Measurements from ENCODE around the gene CPTP. TPM values are rescaled to one million over a fixed set of nuclear protein-coding genes. Genes with fewer than 3 reads are reported as not detected.

Gene CPTP
- total RNA-seq, 4 donors from 2014 or later = 10.7 to 94.0 (median 84.6) TPM

GRCh38 chr1:1280782-1281481, 43.7 kb upstream of the CPTP start:
- no peaks in the 10 kb centered on the region for H3K27me3 ChIP-seq
- no peaks in the 10 kb centered on the region for H3K36me3 ChIP-seq
- H3K4me1 ChIP-seq = peaks cover 0 to 41% (median 2%) of the 10 kb centered on the region in 4 donors
- H3K9me3 ChIP-seq = no peaks in the 10 kb centered on the region
- peak overlapping the region in 2 of 4 donors; percentile 10 to 13 for H3K4me3 ChIP-seq
- no peak for TF ChIP-seq CTCF (IDR thresholded peaks at IDR 0.05)
- no peak for TF ChIP-seq POLR2A (IDR thresholded peaks at IDR 0.05)
- peak overlapping the region in 3 of 4 donors; percentile 78 to 96 (median 86) for H3K27ac ChIP-seq
- DNase-seq = no peak

DNA sequence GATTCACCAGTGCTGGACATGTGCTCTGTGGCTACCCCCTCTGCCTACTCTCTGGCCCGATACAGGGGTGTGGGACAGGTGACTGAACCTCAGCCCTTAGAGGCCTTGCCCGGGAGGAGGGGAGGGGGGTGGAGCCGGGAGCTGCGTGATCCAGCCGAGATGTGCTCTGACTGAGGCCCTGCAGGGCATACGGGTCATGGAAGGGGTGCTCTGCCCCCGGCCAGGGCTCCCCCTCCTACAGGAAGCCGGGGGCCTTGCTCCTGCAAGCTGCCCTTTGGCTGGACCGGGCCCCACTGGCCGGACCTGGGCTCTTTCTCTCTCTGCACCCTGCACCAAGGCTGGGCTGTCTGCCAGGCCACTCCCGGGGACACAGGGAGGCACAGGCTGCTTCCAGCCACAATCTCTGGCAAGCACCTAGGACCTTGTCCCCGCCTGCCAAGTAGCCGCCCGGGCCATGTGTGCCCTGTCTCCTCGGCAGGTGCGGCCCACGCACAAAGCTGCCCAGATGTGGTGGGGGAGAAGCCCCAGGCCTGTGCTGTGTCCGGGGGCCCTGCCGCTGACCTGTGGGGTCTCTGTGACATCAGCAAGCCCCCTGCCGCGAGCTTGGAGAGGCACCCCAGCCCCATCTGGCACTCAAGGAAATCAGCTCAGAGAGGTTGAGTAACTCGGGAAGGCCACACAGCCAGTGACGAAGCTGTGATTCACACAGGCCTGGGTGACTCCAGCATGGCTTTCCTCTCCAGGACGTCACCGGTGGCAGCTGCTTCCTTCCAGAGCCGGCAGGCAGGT, 42.9 kb upstream of the CPTP start:
- peak overlapping the region in 2 of 4 donors; percentile 12 to 14 for H3K4me3 ChIP-seq
- no peaks in the 10 kb centered on the region for H3K9me3 ChIP-seq
- TF ChIP-seq POLR2A (IDR thresholded peaks at IDR 0.05) (peak in 1 of 2 donors; percentile 43), CTCF (IDR thresholded peaks at IDR 0.05) (peak in 2 of 6 experiments; percentile 3 to 15)
- no peaks in the 10 kb centered on the region for H3K27me3 ChIP-seq
- peak overlapping the region in 3 of 4 donors; percentile 78 to 96 (median 86) for H3K27ac ChIP-seq
- DNase-seq = peak in 2 of 3 donors; percentile 94 to 96
- peaks cover 0 to 48% (median 2%) of the 10 kb centered on the region in 4 donors for H3K4me1 ChIP-seq
- H3K36me3 ChIP-seq = no peaks in the 10 kb centered on the region

DNA sequence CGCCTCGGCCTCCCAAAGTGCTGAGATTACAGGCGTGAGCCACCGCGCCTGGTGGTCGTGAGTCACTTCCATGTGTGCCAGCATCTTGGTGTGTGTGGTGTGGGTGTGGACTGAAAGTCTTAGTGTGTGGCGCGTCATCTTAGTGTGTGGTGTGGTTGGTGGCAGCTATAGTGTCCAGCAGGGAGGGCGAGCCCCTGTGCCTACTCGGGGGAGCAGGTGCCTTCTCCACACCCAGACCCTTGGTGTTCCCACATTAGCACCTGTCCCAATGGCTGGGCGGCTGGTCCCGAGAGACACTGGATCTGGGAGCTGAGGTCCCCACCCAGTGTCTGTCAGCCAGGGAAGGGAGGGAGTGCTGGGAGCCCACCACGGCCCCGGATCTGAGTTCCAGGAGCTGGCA, 41.6 kb upstream of the CPTP start:
- no peaks in the 10 kb centered on the region for H3K9me3 ChIP-seq
- H3K4me1 ChIP-seq = peaks cover 0 to 48% (median 2%) of the 10 kb centered on the region in 4 donors
- H3K4me3 ChIP-seq = no peak overlapping the region
- no peak for DNase-seq
- TF ChIP-seq CTCF (IDR thresholded peaks at IDR 0.05) (no peak), POLR2A (IDR thresholded peaks at IDR 0.05) (no peak)
- H3K36me3 ChIP-seq = no peaks in the 10 kb centered on the region
- H3K27ac ChIP-seq = no peak overlapping the region
- no peaks in the 10 kb centered on the region for H3K27me3 ChIP-seq

GRCh38 chr1:1283821-1284220, 40.8 kb upstream of the CPTP start:
- Histone ChIP-seq H3K4me3 (no peak overlapping the region), H3K36me3 (no peaks in the 10 kb centered on the region), H3K4me1 (peaks cover 0 to 39% (median 2%) of the 10 kb centered on the region in 4 donors), H3K27ac (no peak overlapping the region), H3K27me3 (no peaks in the 10 kb centered on the region), H3K9me3 (no peaks in the 10 kb centered on the region)
- DNase-seq = no peak
- TF ChIP-seq CTCF (IDR thresholded peaks at IDR 0.05) (no peak), POLR2A (IDR thresholded peaks at IDR 0.05) (no peak)

DNA sequence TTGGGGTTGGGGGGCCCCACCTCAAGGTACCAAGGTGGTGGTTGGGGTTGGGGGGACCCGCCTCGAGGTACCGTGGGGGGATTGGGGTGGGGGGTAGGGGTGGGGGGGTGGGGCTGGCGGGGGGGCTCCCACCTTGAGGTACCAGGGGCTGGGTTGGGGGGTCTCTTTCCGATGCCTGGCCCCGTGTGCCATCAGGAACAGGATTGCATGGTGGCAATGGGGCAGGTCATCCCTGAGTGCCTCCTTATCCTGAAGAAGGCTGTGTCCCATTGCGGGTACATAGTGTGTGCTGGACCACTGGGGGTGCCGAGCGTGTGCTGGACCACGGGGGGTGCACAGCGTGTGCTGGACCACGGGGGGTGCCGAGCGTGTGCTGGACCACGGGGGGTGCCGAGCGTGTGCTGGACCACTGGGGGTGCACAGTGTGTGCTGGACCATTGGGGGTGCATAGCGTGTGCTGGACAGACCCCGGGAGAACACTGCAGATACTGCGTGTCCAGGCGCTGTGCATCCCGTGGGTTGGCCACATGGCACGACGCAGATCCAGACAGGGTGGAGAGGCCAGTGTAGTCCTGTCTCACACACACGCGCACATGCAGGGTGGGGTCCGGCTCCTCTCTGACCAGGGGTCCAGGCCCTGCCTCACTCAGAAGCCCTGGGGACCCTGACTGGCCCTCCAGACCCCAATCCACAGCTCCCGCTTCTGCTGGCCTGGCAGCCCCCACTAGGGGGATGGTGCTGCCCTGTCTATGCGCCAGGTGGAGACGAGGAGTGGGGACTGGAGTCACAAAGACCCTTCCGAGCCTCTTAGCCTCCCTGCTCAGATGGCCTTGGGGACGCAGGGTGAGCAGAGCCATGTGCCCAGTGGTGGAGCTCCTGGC, 40.1 kb upstream of the CPTP start:
- Histone ChIP-seq H3K36me3 (no peaks in the 10 kb centered on the region), H3K4me3 (no peak overlapping the region), H3K9me3 (no peaks in the 10 kb centered on the region), H3K27ac (no peak overlapping the region), H3K27me3 (no peaks in the 10 kb centered on the region), H3K4me1 (peaks cover 0 to 38% (median 2%) of the 10 kb centered on the region in 4 donors)
- DNase-seq = no peak
- TF ChIP-seq POLR2A (IDR thresholded peaks at IDR 0.05) (no peak), CTCF (IDR thresholded peaks at IDR 0.05) (no peak)

Measured in Peyer's patch (tissue), 4 donors.